IMR-90 (cell line): ENCODE results near the gene PLA2G12A. TPM values are rescaled to one million over a fixed set of nuclear protein-coding genes. Genes with fewer than 3 reads are reported as not detected.

Source experiments
- ATAC-seq: fragments of 200-7000 bp; cut with Tn5 transposase; 2 replicates; pipeline ENCODE4 v1.9.1; 2020; ENCODE audit warnings: low read depth, mild to moderate bottlenecking, moderate library complexity
- BruUV-seq: library from RNA; stranded (reverse); fragments of 400-500 nt; replicated peaks from 2 replicates; lab custom pipeline; 2021; lab: Mats Ljungman, UMichigan
- CTCF ChIA-PET: fragments of 300-600 bp; formaldehyde crosslinking; extraction: SDS; loops from one replicate; lab custom pipeline; 2021; ENCODE audit warnings: antibody characterized with exemption; lab: Yijun Ruan, JAX
- POLR2A ChIA-PET: fragments of 300-600 bp; sonication (Branson Sonifier 250); formaldehyde crosslinking; loops from one replicate; lab custom pipeline; 2022; ENCODE audit warnings: antibody characterized with exemption; ENCODE audit not compliant: unreplicated experiment; lab: Charles Lee
- DNase-seq: peaks from one replicate; pipeline ENCODE4 v3.0.0; 2013
- H2AFZ ChIP-seq: replicated peaks from 2 replicates; pipeline ENCODE3; 2013; ENCODE audit warnings: low read length, mild to moderate bottlenecking; ENCODE audit not compliant: poor library complexity
- H2AK5ac ChIP-seq: 2 replicates; pipeline ENCODE4 v1.6.1; 2013; ENCODE audit warnings: low read depth, low read length, inconsistent platforms
- H2AK9ac ChIP-seq: replicated peaks from 2 replicates; pipeline ENCODE3; 2013; ENCODE audit warnings: mild to moderate bottlenecking, low read depth, low read length, moderate library complexity; ENCODE audit not compliant: poor library complexity
- H2BK120ac ChIP-seq: 2 replicates; pipeline ENCODE4 v1.6.1; 2013; ENCODE audit warnings: low read depth, low read length, inconsistent platforms
- H2BK15ac ChIP-seq: 3 replicates; pipeline ENCODE4 v1.6.1; 2013; ENCODE audit warnings: low read depth, low read length, inconsistent platforms
- H2BK20ac ChIP-seq: 2 replicates; pipeline ENCODE4 v1.6.1; 2013; ENCODE audit warnings: low read depth, mild to moderate bottlenecking, inconsistent platforms, low read length, moderate library complexity
- H2BK5ac ChIP-seq: 2 replicates; pipeline ENCODE4 v1.6.1; 2013; ENCODE audit warnings: mild to moderate bottlenecking, low read depth, low read length, inconsistent platforms; ENCODE audit not compliant: poor library complexity, severe bottlenecking
- H3K14ac ChIP-seq: replicated peaks from 2 replicates; pipeline ENCODE4 v1.6.1; 2013; ENCODE audit warnings: low read depth, low read length, inconsistent platforms
- H3K18ac ChIP-seq: 2 replicates; pipeline ENCODE4 v1.6.1; 2013; ENCODE audit warnings: low read depth, low read length, control low read depth
- H3K23ac ChIP-seq: 2 replicates; pipeline ENCODE4 v1.6.1; 2013; ENCODE audit warnings: low read depth, low read length, inconsistent platforms
- H3K27ac ChIP-seq: 2 replicates; pipeline ENCODE4 v1.5.1; 2013; ENCODE audit warnings: mild to moderate bottlenecking, control low read depth, low read length; ENCODE audit not compliant: insufficient read depth
- H3K27me3 ChIP-seq: 2 replicates; pipeline ENCODE4 v1.6.1; 2013; ENCODE audit warnings: low read length; ENCODE audit not compliant: control insufficient read depth, insufficient read depth
- H3K36me3 ChIP-seq: 2 replicates; pipeline ENCODE4 v1.6.1; 2013; ENCODE audit warnings: low read length, mixed read lengths; ENCODE audit not compliant: control insufficient read depth, insufficient read depth
- H3K4ac ChIP-seq: 2 replicates; pipeline ENCODE4 v1.6.1; 2013; ENCODE audit warnings: low read depth, low read length, inconsistent platforms
- H3K4me1 ChIP-seq: 2 replicates; pipeline ENCODE4 v1.6.1; 2013; ENCODE audit warnings: low read length, mixed read lengths; ENCODE audit not compliant: control insufficient read depth, insufficient read depth
- H3K4me2 ChIP-seq: 2 replicates; pipeline ENCODE4 v1.6.1; 2013; ENCODE audit warnings: low read depth, mild to moderate bottlenecking, control low read depth, low read length, moderate library complexity
- H3K4me3 ChIP-seq: 2 replicates; pipeline ENCODE4 v1.5.1; 2013; ENCODE audit warnings: low read depth, mild to moderate bottlenecking, control low read depth, low read length, moderate library complexity; ENCODE audit not compliant: insufficient read depth
- H3K56ac ChIP-seq: 2 replicates; pipeline ENCODE4 v1.6.1; 2013; ENCODE audit warnings: low read length, inconsistent platforms; ENCODE audit not compliant: insufficient read depth; ENCODE audit errors: extremely low read depth
- H3K79me1 ChIP-seq, 2 experiments: 2 replicates each; pipeline ENCODE4 v1.6.1; 2013; ENCODE audit warnings: low read length in 2 of 2, inconsistent platforms in 1 of 2, low read depth in 1 of 2
- H3K9ac ChIP-seq: 2 replicates; pipeline ENCODE4 v1.6.1; 2013; ENCODE audit warnings: low read depth, low read length, control low read depth
- H3K9me1 ChIP-seq: 2 replicates; pipeline ENCODE4 v1.6.1; 2013; ENCODE audit warnings: low read length, inconsistent platforms; ENCODE audit not compliant: insufficient read depth
- H3K9me3 ChIP-seq: 2 replicates; pipeline ENCODE4 v1.6.1; 2013; ENCODE audit warnings: low read length; ENCODE audit not compliant: control insufficient read depth, insufficient read depth
- H4K20me1 ChIP-seq: 2 replicates; pipeline ENCODE4 v1.6.1; 2013; ENCODE audit warnings: low read length, inconsistent platforms; ENCODE audit not compliant: insufficient read depth
- H4K5ac ChIP-seq: 2 replicates; pipeline ENCODE4 v1.6.1; 2013; ENCODE audit warnings: mild to moderate bottlenecking, low read depth, low read length, control low read depth
- H4K8ac ChIP-seq, 2 experiments: 2 replicates each; pipeline ENCODE4 v1.6.1; 2013; ENCODE audit warnings: low read depth in 2 of 2, low read length in 2 of 2, control low read depth in 1 of 2, inconsistent platforms in 1 of 2
- H4K91ac ChIP-seq: 2 replicates; pipeline ENCODE4 v1.6.1; 2013; ENCODE audit warnings: low read depth, low read length, inconsistent platforms; ENCODE audit not compliant: insufficient read depth
- MAZ ChIP-seq: IDR thresholded peaks from 2 replicates; pipeline ENCODE4 v1.6.1; 2012; ENCODE audit warnings: low read depth, mild to moderate bottlenecking, low read length, improper control_type of control experiment, moderate library complexity, borderline replicate concordance
- WGBS, 2 experiments: methylation state at CpG; one replicate each; pipeline versions ENCODE4 v1.1.5 to v1.1.7; 2013; ENCODE audit warnings: missing lambda C conversion rate in 2 of 2; ENCODE audit not compliant: insufficient read length in 1 of 2; ENCODE audit errors: extremely low coverage in 2 of 2; 5-methylcytosine and 5-hydroxymethylcytosine counted together
- dilution Hi-C: fragments of 300-500 bp; cut with HindIII; formaldehyde crosslinking; loops from one replicate; pipeline ENCODE4 v1.14.3; 2018; ENCODE audit warnings: low sequenced_read_pairs; ENCODE audit not compliant: unreplicated experiment
- in situ Hi-C: fragments of 300-500 bp; cut with MboI; formaldehyde crosslinking; loops from 3 replicates; pipeline ENCODE4 v1.14.3; 2019; ENCODE audit warnings: low sequenced_read_pairs, inconsistent platforms, mixed read lengths
- intact Hi-C: fragments of 100-400 bp; cut with micrococcal nuclease; formaldehyde crosslinking; loops from 2 replicates; pipeline ENCODE4 v1.10.0; 2022
- polyA plus RNA-seq, 3 experiments: library from polyadenylated mRNA; depleted of rRNA; stranded (reverse); fragments of >200 nt; gene quantifications; 2 replicates each; pipeline ENCODE4 v1.2.3, GENCODE V29; 2012; ENCODE audit warnings: low replicate concordance in 1 of 3
- total RNA-seq: library from RNA; depleted of rRNA; stranded (reverse); fragments of >200 nt; gene quantifications from 2 replicates; pipeline ENCODE4 v1.2.3, GENCODE V29; 2012

PLA2G12A gene
- total and polyA plus RNA-seq, 2 of the 4 experiments (the other 2 are of a cell fraction) = 10.3 to 17.4 TPM

- peak overlapping the region; percentile 49; the same call in 1 of the 2 replicates for H4K91ac ChIP-seq
- peak overlapping the region; percentile 57; the same call in 1 of the 2 replicates for H3K9ac ChIP-seq
- no peak overlapping the region for H2BK20ac ChIP-seq
- H2AK5ac ChIP-seq = no peak overlapping the region
- in situ Hi-C loops = loop anchor here (10.0 kb wide), 1 partner anchor 111 kb away; the partner anchor contains the start of gene GAR1
- CTCF ChIA-PET = interaction anchor here (1.0 kb wide), 1 partner anchor 20 kb away, joined by 3 read pairs; no protein-coding TSS in a partner anchor
- H3K4ac ChIP-seq = 0 out of 2 replicates have a peak overlapping the region, but pooled peaks have one; percentile 50
- no peak overlapping the region for H2BK15ac ChIP-seq
- H2BK120ac ChIP-seq = peak overlapping the region; percentile 9; the same call in 1 of the 2 replicates
- peak overlapping the region; percentile 94 for H3K4me3 ChIP-seq
- peaks cover under 1% of the 10 kb centered on the region; the same call in 1 of the 2 replicates for H4K20me1 ChIP-seq
- peak overlapping the region; percentile 32 for H2BK5ac ChIP-seq
- peak overlapping the region; percentile 98 for H3K4me2 ChIP-seq
- 3% methylated on average over 5 of the region's 11 CpGs; no CpG with 5 or more reads in 1 of the 2 experiments for WGBS, 2 experiments
- no peak for TF ChIP-seq MAZ
- peaks cover 15% of the 10 kb centered on the region; the same call in 1 of the 2 replicates for H3K9me1 ChIP-seq
- H3K27ac ChIP-seq = peak overlapping the region; percentile 6
- no peak overlapping the region for H3K18ac ChIP-seq
- H3K27me3 ChIP-seq = no peaks in the 10 kb centered on the region
- H3K14ac ChIP-seq = peak overlapping the region; percentile 33; the same call in 1 of the 2 replicates
- POLR2A ChIA-PET = interaction anchor here (0.5 to 0.6 kb wide), 3 partner anchors 26 to 509 kb away, joined by 3 to 4 read pairs (median 3); no protein-coding TSS in a partner anchor
- no peaks in the 10 kb centered on the region for H3K36me3 ChIP-seq
- H3K79me1 ChIP-seq = peaks cover 28 to 33% of the 10 kb centered on the region in 2 experiments
- BruUV-seq = no TSS peak
- peak overlapping the region; percentile 100 for H2AFZ ChIP-seq
- intact Hi-C loops = loop anchor here (1.0 to 5.0 kb wide), 8 partner anchors 25 to 277 kb away; no protein-coding TSS in a partner anchor
- no peaks in the 10 kb centered on the region for H3K9me3 ChIP-seq
- no peak overlapping the region for H3K56ac ChIP-seq
- peak overlapping the region; percentile 41; the same call in 1 of the 2 replicates for H3K23ac ChIP-seq
- H3K4me1 ChIP-seq = peaks cover 7% of the 10 kb centered on the region
- no peak overlapping the region for H2AK9ac ChIP-seq
- ATAC-seq (no peak), DNase-seq (no peak)
- H4K5ac ChIP-seq = peak overlapping the region; percentile 80; the same call in 1 of the 2 replicates
- dilution Hi-C loops = no loop called here
- peak overlapping the region; percentile 56 to 78; a peak in 3 of 4 replicates for H4K8ac ChIP-seq
Measured at GRCh38 chr4:109703664-109704361, 26.1 kb downstream of the PLA2G12A start.
